ENCODE measurements around the gene USP26.
"Not testable (repeated sequence)": the region's sequence is repeated elsewhere in the genome, so short reads cannot be mapped to it uniquely, and the experiment has no call there.

The USP26 gene

GRCh38 chrX:133033010-133033409, 63.9 kb downstream of the USP26 start:
- DNase-seq (ENCODE audit: low read depth): no peak

GRCh38 chrX:133018229-133018628, 78.7 kb downstream of the USP26 start:
- no peak for DNase-seq (ENCODE audit: low read depth)

- DNase-seq (ENCODE audit: low read depth): no peak
Observed at GRCh38 chrX:133007458-133007857, 89.5 kb downstream of the USP26 start.

GRCh38 chrX:133005616-133006015, 91.3 kb downstream of the USP26 start:
- no peak for DNase-seq (ENCODE audit: low read depth)

GRCh38 chrX:133005042-133005441, 91.9 kb downstream of the USP26 start:
- DNase-seq (ENCODE audit: low read depth): no peak

- DNase-seq (ENCODE audit: low read depth): no peak
Observed at GRCh38 chrX:132999209-132999608, 97.7 kb downstream of the USP26 start.

GRCh38 chrX:132990835-132991234, 106.1 kb downstream of the USP26 start:
- no peak for DNase-seq (ENCODE audit: low read depth)

GRCh38 chrX:132986556-132986955, 110.4 kb downstream of the USP26 start:
- DNase-seq (ENCODE audit: low read depth): no peak

- no peak for DNase-seq (ENCODE audit: low read depth)
Observed at GRCh38 chrX:132984058-132984650, 112.8 kb downstream of the USP26 start.

GRCh38 chrX:132983496-132983895, 113.4 kb downstream of the USP26 start:
- DNase-seq (ENCODE audit: low read depth): no peak

- not testable (repeated sequence) for DNase-seq (ENCODE audit: low read depth)
Observed at GRCh38 chrX:132980035-132980434, 116.9 kb downstream of the USP26 start.
